GM12874 (cell line): ENCODE results near the gene TTLL12.

Experiments
- CTCF ChIP-seq: IDR thresholded peaks from 2 replicates; pipeline ENCODE4 v1.5.1; 2011; ENCODE audit warnings: low read depth, mild to moderate bottlenecking, control low read depth, low read length, moderate library complexity; ENCODE audit not compliant: insufficient read depth

Gene TTLL12

GRCh38 chr22:43222987-43223386 lies 36.1 kb upstream of the TTLL12 start:
- TF ChIP-seq CTCF = no peak

- no peak for TF ChIP-seq CTCF
Measured at GRCh38 chr22:43222262-43222661, 35.3 kb upstream of the TTLL12 start.

- TF ChIP-seq CTCF = no peak
Measured at GRCh38 chr22:43220625-43221380, 33.9 kb upstream of the TTLL12 start.

GRCh38 chr22:43218786-43219185 lies 31.9 kb upstream of the TTLL12 start:
- TF ChIP-seq CTCF = no peak

- TF ChIP-seq CTCF = no peak
Measured at GRCh38 chr22:43217285-43218030, 30.5 kb upstream of the TTLL12 start.

GRCh38 chr22:43216738-43217137 lies 29.8 kb upstream of the TTLL12 start:
- no peak for TF ChIP-seq CTCF

GRCh38 chr22:43213962-43214361 lies 27.0 kb upstream of the TTLL12 start:
- TF ChIP-seq CTCF = no peak
